Measurements from ENCODE around the gene EEF1AKMT3. TPM values are rescaled to one million over a fixed set of nuclear protein-coding genes. Genes with fewer than 3 reads are reported as not detected.

The EEF1AKMT3 gene
- polyA plus RNA-seq, 3 donors = 10.1 to 12.5 (median 11.7) TPM

Other genes with a start within 250 kb of the EEF1AKMT3 start
- 10 to 100 TPM; 36.8 to 44.8 (median 41.6) TPM for gene MBD6, start 249.8 kb upstream of the EEF1AKMT3 start, polyA plus RNA-seq (ENCODE audit: insufficient read length in 3 of 3)
- gene DCTN2, start 225.4 kb upstream of the EEF1AKMT3 start, polyA plus RNA-seq (ENCODE audit: insufficient read length in 3 of 3) = 100 to 1,000 TPM; 163 to 179 (median 165) TPM
- gene KIF5A, start 222.6 kb upstream of the EEF1AKMT3 start, polyA plus RNA-seq (ENCODE audit: insufficient read length in 3 of 3) = under 1 TPM; 0.31 to 0.39 (median 0.32) TPM
- gene PIP4K2C, start 181.4 kb upstream of the EEF1AKMT3 start, polyA plus RNA-seq (ENCODE audit: insufficient read length in 3 of 3) = 10 to 100 TPM; 43.6 to 47.5 (median 44.8) TPM
- 10 to 100 TPM; 44.4 to 51.8 (median 47.0) TPM for gene DTX3, start 167.8 kb upstream of the EEF1AKMT3 start, polyA plus RNA-seq (ENCODE audit: insufficient read length in 3 of 3)
- 10 to 100 TPM; 26.7 to 31.4 (median 27.8) TPM for gene ARHGEF25, start 161.2 kb upstream of the EEF1AKMT3 start, polyA plus RNA-seq (ENCODE audit: insufficient read length in 3 of 3)
- under 1 TPM; 0.37 to 0.75 (median 0.64) TPM for gene B4GALNT1, start 139.4 kb upstream of the EEF1AKMT3 start, polyA plus RNA-seq (ENCODE audit: insufficient read length in 3 of 3)
- 100 to 1,000 TPM; 225 to 234 (median 233) TPM for gene OS9, start 78.5 kb upstream of the EEF1AKMT3 start, polyA plus RNA-seq (ENCODE audit: insufficient read length in 3 of 3)
- 1 to 10 TPM in 2 of 3 donors, under 1 TPM in 1; 0.68 to 1.9 (median 1.2) TPM for gene AGAP2, start 33.9 kb upstream of the EEF1AKMT3 start, polyA plus RNA-seq (ENCODE audit: insufficient read length in 3 of 3)
- gene TSPAN31, start 27.6 kb upstream of the EEF1AKMT3 start, polyA plus RNA-seq (ENCODE audit: insufficient read length in 3 of 3) = 100 to 1,000 TPM in 2 of 3 donors, 10 to 100 TPM in 1; 97.4 to 110 (median 109) TPM
- gene CDK4, start 20.3 kb upstream of the EEF1AKMT3 start, polyA plus RNA-seq (ENCODE audit: insufficient read length in 3 of 3) = 100 to 1,000 TPM; 219 to 251 (median 232) TPM
- 10 to 100 TPM; 15.6 to 18.0 (median 15.6) TPM for gene MARCHF9, start 17.5 kb upstream of the EEF1AKMT3 start, polyA plus RNA-seq (ENCODE audit: insufficient read length in 3 of 3)
- gene CYP27B1, start 5.5 kb upstream of the EEF1AKMT3 start, polyA plus RNA-seq (ENCODE audit: insufficient read length in 3 of 3) = 1 to 10 TPM in 1 of 3 donors, under 1 TPM in 2; 0.80 to 1.0 (median 0.82) TPM
- 10 to 100 TPM; 31.6 to 33.1 (median 33.0) TPM for gene METTL1, start 509 bp upstream of the EEF1AKMT3 start, polyA plus RNA-seq (ENCODE audit: insufficient read length in 3 of 3)
- 10 to 100 TPM; 36.3 to 45.5 (median 42.2) TPM for gene TSFM, start 10.2 kb downstream of the EEF1AKMT3 start, polyA plus RNA-seq (ENCODE audit: insufficient read length in 3 of 3)
- 1 to 10 TPM; 7.3 to 7.7 (median 7.4) TPM for gene AVIL, start 46.1 kb downstream of the EEF1AKMT3 start, polyA plus RNA-seq (ENCODE audit: insufficient read length in 3 of 3)
- gene CTDSP2, start 74.1 kb downstream of the EEF1AKMT3 start, polyA plus RNA-seq (ENCODE audit: insufficient read length in 3 of 3) = 100 to 1,000 TPM; 258 to 263 (median 262) TPM
- gene ATP23, start 169.0 kb downstream of the EEF1AKMT3 start, polyA plus RNA-seq (ENCODE audit: insufficient read length in 3 of 3) = 10 to 100 TPM in 2 of 3 donors, 1 to 10 TPM in 1; 8.5 to 13.3 (median 12.8) TPM